ENCODE results near the gene LHX3.
"Not testable (repeated sequence)": the region's sequence is repeated elsewhere in the genome, so short reads cannot be mapped to it uniquely, and the experiment has no call there.

LHX3 gene

GRCh38 chr9:136152931-136153330 is 52.0 kb downstream of the LHX3 start:
- no peak for DNase-seq

GRCh38 chr9:136152543-136152866 is 52.4 kb downstream of the LHX3 start:
- no peak for DNase-seq

- no peak for DNase-seq
These were observed 52.9 kb downstream of the LHX3 start for GRCh38 chr9:136151848-136152542.

GRCh38 chr9:136151214-136151804 is 53.6 kb downstream of the LHX3 start:
- no peak for DNase-seq

GRCh38 chr9:136150664-136151213 is 54.2 kb downstream of the LHX3 start:
- DNase-seq = not testable (repeated sequence)

GRCh38 chr9:136149853-136150252 is 55.1 kb downstream of the LHX3 start:
- DNase-seq = no peak

GRCh38 chr9:136149337-136149736 is 55.6 kb downstream of the LHX3 start:
- DNase-seq = no peak

GRCh38 chr9:136148766-136149165 is 56.2 kb downstream of the LHX3 start:
- DNase-seq = no peak

GRCh38 chr9:136147890-136148714 is 56.8 kb downstream of the LHX3 start:
- DNase-seq = no peak

- no peak for DNase-seq
These were observed 57.7 kb downstream of the LHX3 start for GRCh38 chr9:136147038-136147889.

Data from fibroblast of skin of abdomen (primary cell).